IMR-90 (cell line): Measurements from ENCODE around the gene DIO1. TPM values are rescaled to one million over a fixed set of nuclear protein-coding genes. Genes with fewer than 3 reads are reported as not detected.
A peak's percentile ranks its signal among the peaks of the same experiment; 100 is the strongest.

Experiments
- ATAC-seq: fragments of 200-7000 bp; cut with Tn5 transposase; 2 replicates; pipeline ENCODE4 v1.9.1; 2020; ENCODE audit warnings: low read depth, mild to moderate bottlenecking, moderate library complexity
- BruUV-seq: library from RNA; stranded (reverse); fragments of 400-500 nt; replicated peaks from 2 replicates; lab custom pipeline; 2021; lab: Mats Ljungman, UMichigan
- CTCF ChIA-PET: fragments of 300-600 bp; formaldehyde crosslinking; extraction: SDS; loops from one replicate; lab custom pipeline; 2021; ENCODE audit warnings: antibody characterized with exemption; lab: Yijun Ruan, JAX
- POLR2A ChIA-PET: fragments of 300-600 bp; sonication (Branson Sonifier 250); formaldehyde crosslinking; loops from one replicate; lab custom pipeline; 2022; ENCODE audit warnings: antibody characterized with exemption; ENCODE audit not compliant: unreplicated experiment; lab: Charles Lee
- DNase-seq: peaks from one replicate; pipeline ENCODE4 v3.0.0; 2013
- H2AFZ ChIP-seq: replicated peaks from 2 replicates; pipeline ENCODE3; 2013; ENCODE audit warnings: low read length, mild to moderate bottlenecking; ENCODE audit not compliant: poor library complexity
- H2AK5ac ChIP-seq: 2 replicates; pipeline ENCODE4 v1.6.1; 2013; ENCODE audit warnings: low read depth, low read length, inconsistent platforms
- H2AK9ac ChIP-seq: replicated peaks from 2 replicates; pipeline ENCODE3; 2013; ENCODE audit warnings: mild to moderate bottlenecking, low read depth, low read length, moderate library complexity; ENCODE audit not compliant: poor library complexity
- H2BK120ac ChIP-seq: 2 replicates; pipeline ENCODE4 v1.6.1; 2013; ENCODE audit warnings: low read depth, low read length, inconsistent platforms
- H2BK15ac ChIP-seq: 3 replicates; pipeline ENCODE4 v1.6.1; 2013; ENCODE audit warnings: low read depth, low read length, inconsistent platforms
- H2BK20ac ChIP-seq: 2 replicates; pipeline ENCODE4 v1.6.1; 2013; ENCODE audit warnings: low read depth, mild to moderate bottlenecking, inconsistent platforms, low read length, moderate library complexity
- H2BK5ac ChIP-seq: 2 replicates; pipeline ENCODE4 v1.6.1; 2013; ENCODE audit warnings: mild to moderate bottlenecking, low read depth, low read length, inconsistent platforms; ENCODE audit not compliant: poor library complexity, severe bottlenecking
- H3K14ac ChIP-seq: replicated peaks from 2 replicates; pipeline ENCODE4 v1.6.1; 2013; ENCODE audit warnings: low read depth, low read length, inconsistent platforms
- H3K18ac ChIP-seq: 2 replicates; pipeline ENCODE4 v1.6.1; 2013; ENCODE audit warnings: low read depth, low read length, control low read depth
- H3K23ac ChIP-seq: 2 replicates; pipeline ENCODE4 v1.6.1; 2013; ENCODE audit warnings: low read depth, low read length, inconsistent platforms
- H3K27ac ChIP-seq: 2 replicates; pipeline ENCODE4 v1.5.1; 2013; ENCODE audit warnings: mild to moderate bottlenecking, control low read depth, low read length; ENCODE audit not compliant: insufficient read depth
- H3K27me3 ChIP-seq: 2 replicates; pipeline ENCODE4 v1.6.1; 2013; ENCODE audit warnings: low read length; ENCODE audit not compliant: control insufficient read depth, insufficient read depth
- H3K36me3 ChIP-seq: 2 replicates; pipeline ENCODE4 v1.6.1; 2013; ENCODE audit warnings: low read length, mixed read lengths; ENCODE audit not compliant: control insufficient read depth, insufficient read depth
- H3K4ac ChIP-seq: 2 replicates; pipeline ENCODE4 v1.6.1; 2013; ENCODE audit warnings: low read depth, low read length, inconsistent platforms
- H3K4me1 ChIP-seq: 2 replicates; pipeline ENCODE4 v1.6.1; 2013; ENCODE audit warnings: low read length, mixed read lengths; ENCODE audit not compliant: control insufficient read depth, insufficient read depth
- H3K4me2 ChIP-seq: 2 replicates; pipeline ENCODE4 v1.6.1; 2013; ENCODE audit warnings: low read depth, mild to moderate bottlenecking, control low read depth, low read length, moderate library complexity
- H3K4me3 ChIP-seq: 2 replicates; pipeline ENCODE4 v1.5.1; 2013; ENCODE audit warnings: low read depth, mild to moderate bottlenecking, control low read depth, low read length, moderate library complexity; ENCODE audit not compliant: insufficient read depth
- H3K56ac ChIP-seq: 2 replicates; pipeline ENCODE4 v1.6.1; 2013; ENCODE audit warnings: low read length, inconsistent platforms; ENCODE audit not compliant: insufficient read depth; ENCODE audit errors: extremely low read depth
- H3K79me1 ChIP-seq, 2 experiments: 2 replicates each; pipeline ENCODE4 v1.6.1; 2013; ENCODE audit warnings: low read length in 2 of 2, inconsistent platforms in 1 of 2, low read depth in 1 of 2
- H3K9ac ChIP-seq: 2 replicates; pipeline ENCODE4 v1.6.1; 2013; ENCODE audit warnings: low read depth, low read length, control low read depth
- H3K9me1 ChIP-seq: 2 replicates; pipeline ENCODE4 v1.6.1; 2013; ENCODE audit warnings: low read length, inconsistent platforms; ENCODE audit not compliant: insufficient read depth
- H3K9me3 ChIP-seq: 2 replicates; pipeline ENCODE4 v1.6.1; 2013; ENCODE audit warnings: low read length; ENCODE audit not compliant: control insufficient read depth, insufficient read depth
- H4K20me1 ChIP-seq: 2 replicates; pipeline ENCODE4 v1.6.1; 2013; ENCODE audit warnings: low read length, inconsistent platforms; ENCODE audit not compliant: insufficient read depth
- H4K5ac ChIP-seq: 2 replicates; pipeline ENCODE4 v1.6.1; 2013; ENCODE audit warnings: mild to moderate bottlenecking, low read depth, low read length, control low read depth
- H4K8ac ChIP-seq, 2 experiments: 2 replicates each; pipeline ENCODE4 v1.6.1; 2013; ENCODE audit warnings: low read depth in 2 of 2, low read length in 2 of 2, control low read depth in 1 of 2, inconsistent platforms in 1 of 2
- H4K91ac ChIP-seq: 2 replicates; pipeline ENCODE4 v1.6.1; 2013; ENCODE audit warnings: low read depth, low read length, inconsistent platforms; ENCODE audit not compliant: insufficient read depth
- NFE2L2 ChIP-seq: fragments of 150-350 bp; IDR thresholded peaks from 2 replicates; pipeline ENCODE4 v1.6.1; 2016; ENCODE audit warnings: low read depth, mild to moderate bottlenecking, low read length
- RAD21 ChIP-seq: IDR thresholded peaks from 2 replicates; pipeline ENCODE4 v1.6.1; 2012; ENCODE audit warnings: low read length, improper control_type of control experiment
- SMC3 ChIP-seq: fragments of 150-350 bp; IDR thresholded peaks from 2 replicates; pipeline ENCODE4 v1.6.1; 2016; ENCODE audit warnings: low read depth, mild to moderate bottlenecking, antibody characterized with exemption, low read length, moderate library complexity
- dilution Hi-C: fragments of 300-500 bp; cut with HindIII; formaldehyde crosslinking; loops from one replicate; pipeline ENCODE4 v1.14.3; 2018; ENCODE audit warnings: low sequenced_read_pairs; ENCODE audit not compliant: unreplicated experiment
- in situ Hi-C: fragments of 300-500 bp; cut with MboI; formaldehyde crosslinking; loops from 3 replicates; pipeline ENCODE4 v1.14.3; 2019; ENCODE audit warnings: low sequenced_read_pairs, inconsistent platforms, mixed read lengths
- intact Hi-C: fragments of 100-400 bp; cut with micrococcal nuclease; formaldehyde crosslinking; loops from 2 replicates; pipeline ENCODE4 v1.10.0; 2022
- polyA plus RNA-seq, 3 experiments: library from polyadenylated mRNA; depleted of rRNA; stranded (reverse); fragments of >200 nt; gene quantifications; 2 replicates each; pipeline ENCODE4 v1.2.3, GENCODE V29; 2012; ENCODE audit warnings: low replicate concordance in 1 of 3
- total RNA-seq: library from RNA; depleted of rRNA; stranded (reverse); fragments of >200 nt; gene quantifications from 2 replicates; pipeline ENCODE4 v1.2.3, GENCODE V29; 2012; rRNA removed
- TF ChIP-seq, protein P1 (sequence below): conservative IDR thresholded peaks from 2 replicates; pipeline ENCODE4 v1.5.1; 2012; ENCODE audit warnings: mild to moderate bottlenecking, low read depth, low read length, improper control_type of control experiment

Gene DIO1
- total and polyA plus RNA-seq, 2 of the 4 experiments (the other 2 are of a cell fraction): not detected

DNA sequence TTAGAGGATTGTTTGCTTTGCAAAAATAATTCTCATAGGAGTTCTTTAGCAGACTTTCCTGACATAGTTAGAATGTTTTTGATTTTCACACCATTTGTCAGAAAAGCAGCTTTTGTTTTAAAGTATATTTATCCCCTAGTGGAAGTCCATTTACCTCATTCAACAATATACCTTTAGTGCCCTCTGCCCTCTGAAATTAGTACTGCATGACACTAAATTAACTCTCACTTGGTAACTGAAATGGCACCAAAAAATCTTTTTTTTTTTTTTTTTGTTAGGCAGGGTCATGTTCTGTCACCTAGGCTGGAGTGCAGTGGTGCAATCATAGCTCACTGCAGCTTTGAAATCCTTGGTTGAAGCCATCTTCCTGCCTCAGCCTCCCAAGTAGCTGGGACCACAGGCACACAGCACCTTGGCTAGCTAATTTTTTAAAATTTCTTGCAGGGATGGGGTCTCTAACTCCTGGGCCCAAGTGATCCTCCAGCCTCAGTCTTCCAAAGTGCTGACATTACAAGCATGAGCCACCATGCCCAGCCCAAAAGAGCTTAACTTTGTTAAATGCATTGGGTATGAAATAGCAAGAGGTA, 65.8 kb downstream of the DIO1 start:
- no peak overlapping the region for H3K27ac ChIP-seq
- H3K36me3 ChIP-seq: peaks cover 42% of the 10 kb centered on the region
- no peak overlapping the region for H2BK20ac ChIP-seq
- BruUV-seq: no TSS peak
- H2AK5ac ChIP-seq: no peak overlapping the region
- no peak overlapping the region for H2BK5ac ChIP-seq
- H3K4ac ChIP-seq: no peak overlapping the region
- in situ Hi-C loops: no loop called here
- dilution Hi-C loops: no loop called here
- ATAC-seq: no peak
- no peak overlapping the region for H2AFZ ChIP-seq
- no peak for DNase-seq
- H2BK15ac ChIP-seq: no peak overlapping the region
- H3K18ac ChIP-seq: no peak overlapping the region
- H3K9ac ChIP-seq: no peak overlapping the region
- H3K23ac ChIP-seq: no peak overlapping the region; the same call in 1 of the 2 replicates
- no peak overlapping the region for H2AK9ac ChIP-seq
- H4K5ac ChIP-seq: no peak overlapping the region
- TF ChIP-seq RAD21: peak; percentile 53
- TF ChIP-seq NFE2L2: no peak
- TF ChIP-seq, protein P1, sequence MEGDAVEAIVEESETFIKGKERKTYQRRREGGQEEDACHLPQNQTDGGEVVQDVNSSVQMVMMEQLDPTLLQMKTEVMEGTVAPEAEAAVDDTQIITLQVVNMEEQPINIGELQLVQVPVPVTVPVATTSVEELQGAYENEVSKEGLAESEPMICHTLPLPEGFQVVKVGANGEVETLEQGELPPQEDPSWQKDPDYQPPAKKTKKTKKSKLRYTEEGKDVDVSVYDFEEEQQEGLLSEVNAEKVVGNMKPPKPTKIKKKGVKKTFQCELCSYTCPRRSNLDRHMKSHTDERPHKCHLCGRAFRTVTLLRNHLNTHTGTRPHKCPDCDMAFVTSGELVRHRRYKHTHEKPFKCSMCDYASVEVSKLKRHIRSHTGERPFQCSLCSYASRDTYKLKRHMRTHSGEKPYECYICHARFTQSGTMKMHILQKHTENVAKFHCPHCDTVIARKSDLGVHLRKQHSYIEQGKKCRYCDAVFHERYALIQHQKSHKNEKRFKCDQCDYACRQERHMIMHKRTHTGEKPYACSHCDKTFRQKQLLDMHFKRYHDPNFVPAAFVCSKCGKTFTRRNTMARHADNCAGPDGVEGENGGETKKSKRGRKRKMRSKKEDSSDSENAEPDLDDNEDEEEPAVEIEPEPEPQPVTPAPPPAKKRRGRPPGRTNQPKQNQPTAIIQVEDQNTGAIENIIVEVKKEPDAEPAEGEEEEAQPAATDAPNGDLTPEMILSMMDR: peak; percentile 49
- TF ChIP-seq SMC3: peak; percentile 43
- H3K79me1 ChIP-seq: peaks cover 32 to 45% of the 10 kb centered on the region in 2 experiments
- H3K56ac ChIP-seq: no peak overlapping the region
- H4K20me1 ChIP-seq: no peaks in the 10 kb centered on the region; the same call in 1 of the 2 replicates
- H3K4me1 ChIP-seq: peaks cover 16% of the 10 kb centered on the region
- ChIA-PET CTCF (interaction anchor here (0.6 to 2.2 kb wide), 11 partner anchors 12 to 976 kb away, joined by 3 to 8 read pairs (median 3); partner anchors contain the start of gene IFT25), POLR2A (interaction anchor here (0.6 kb wide), 1 partner anchor 613 kb away, joined by 4 read pairs; no protein-coding TSS in a partner anchor)
- H4K8ac ChIP-seq: no peak overlapping the region
- peaks cover 8% of the 10 kb centered on the region for H3K9me1 ChIP-seq
- H3K14ac ChIP-seq: no peak overlapping the region
- H3K4me3 ChIP-seq: no peak overlapping the region
- intact Hi-C loops: no loop called here
- no peaks in the 10 kb centered on the region for H3K9me3 ChIP-seq
- no peak overlapping the region for H3K4me2 ChIP-seq
- no peak overlapping the region for H4K91ac ChIP-seq
- no peaks in the 10 kb centered on the region for H3K27me3 ChIP-seq
- H2BK120ac ChIP-seq: no peak overlapping the region

Other genes with a start within 250 kb of the DIO1 start
- 0.18 and 0.28 TPM in 2 replicates for gene GLIS1, start 155.0 kb upstream of the DIO1 start, total RNA-seq
- 2.3 and 3.5 TPM in 2 replicates for gene GLIS1, start 155.0 kb upstream of the DIO1 start, polyA plus RNA-seq (2012; rRNA removed)
- gene NDC1, start 55.9 kb upstream of the DIO1 start, total RNA-seq: 33.9 and 45.3 TPM in 2 replicates
- gene NDC1, start 55.9 kb upstream of the DIO1 start, polyA plus RNA-seq (2012; rRNA removed): 9.6 and 11.8 TPM in 2 replicates
- gene YIPF1, start 4.4 kb upstream of the DIO1 start, total RNA-seq: 28.9 and 35.3 TPM in 2 replicates
- 22.2 and 23.7 TPM in 2 replicates for gene YIPF1, start 4.4 kb upstream of the DIO1 start, polyA plus RNA-seq (2012; rRNA removed)
- gene IFT25, start 51.5 kb downstream of the DIO1 start, total RNA-seq: 9.1 and 30.0 TPM in 2 replicates
- gene IFT25, start 51.5 kb downstream of the DIO1 start, polyA plus RNA-seq (2012; rRNA removed): 32.4 and 38.0 TPM in 2 replicates
- gene LRRC42, start 52.2 kb downstream of the DIO1 start, total RNA-seq: 33.3 and 47.5 TPM in 2 replicates
- 38.6 and 39.9 TPM in 2 replicates for gene LRRC42, start 52.2 kb downstream of the DIO1 start, polyA plus RNA-seq (2012; rRNA removed)
- not detected in 2 replicates for gene LDLRAD1, start 124.0 kb downstream of the DIO1 start, total RNA-seq
- gene LDLRAD1, start 124.0 kb downstream of the DIO1 start, polyA plus RNA-seq (2012; rRNA removed): not detected in 2 replicates
- gene TMEM59, start 159.0 kb downstream of the DIO1 start, total RNA-seq: 199 and 241 TPM in 2 replicates
- 226 and 239 TPM in 2 replicates for gene TMEM59, start 159.0 kb downstream of the DIO1 start, polyA plus RNA-seq (2012; rRNA removed)
- 3.1 and 3.2 TPM in 2 replicates for gene TCEANC2, start 159.4 kb downstream of the DIO1 start, total RNA-seq
- gene TCEANC2, start 159.4 kb downstream of the DIO1 start, polyA plus RNA-seq (2012; rRNA removed): 2.4 TPM in 2 replicates